HG02840 (cell line): ENCODE data around the gene ALOX5.

Experiments used
- ATAC-seq: cut with Tn5 transposase; IDR thresholded peaks from one replicate; pipeline ENCODE4 v1.9.1; 2021; ENCODE audit warnings: mild to moderate bottlenecking, moderate library complexity, moderate number of reproducible peaks; ENCODE audit not compliant: unreplicated experiment, low FRiP score

The ALOX5 gene

DNA sequence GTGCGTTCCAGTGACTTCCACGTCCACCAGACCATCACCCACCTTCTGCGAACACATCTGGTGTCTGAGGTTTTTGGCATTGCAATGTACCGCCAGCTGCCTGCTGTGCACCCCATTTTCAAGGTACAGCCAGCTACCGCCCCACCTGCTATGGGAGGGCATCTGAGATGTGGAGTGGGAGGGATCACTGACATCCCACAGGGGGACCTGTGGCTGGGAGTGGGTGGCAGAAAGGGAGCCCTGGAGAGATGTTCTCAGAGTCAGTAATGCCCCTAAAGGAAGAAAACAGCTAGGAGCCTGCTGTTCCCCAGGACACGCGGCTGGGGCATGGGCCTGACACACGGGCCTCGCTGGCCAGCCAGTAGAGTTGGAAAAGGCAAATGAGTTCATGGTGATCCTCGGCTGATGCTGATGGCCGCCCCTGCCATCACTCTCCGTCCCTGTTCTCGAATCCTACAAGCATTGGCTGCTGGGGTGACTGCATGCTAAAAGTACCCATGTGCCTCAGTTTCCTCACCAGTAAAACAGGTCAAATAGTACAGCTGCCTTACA, 66.6 kb downstream of the ALOX5 start:
- ATAC-seq = no peak

DNA sequence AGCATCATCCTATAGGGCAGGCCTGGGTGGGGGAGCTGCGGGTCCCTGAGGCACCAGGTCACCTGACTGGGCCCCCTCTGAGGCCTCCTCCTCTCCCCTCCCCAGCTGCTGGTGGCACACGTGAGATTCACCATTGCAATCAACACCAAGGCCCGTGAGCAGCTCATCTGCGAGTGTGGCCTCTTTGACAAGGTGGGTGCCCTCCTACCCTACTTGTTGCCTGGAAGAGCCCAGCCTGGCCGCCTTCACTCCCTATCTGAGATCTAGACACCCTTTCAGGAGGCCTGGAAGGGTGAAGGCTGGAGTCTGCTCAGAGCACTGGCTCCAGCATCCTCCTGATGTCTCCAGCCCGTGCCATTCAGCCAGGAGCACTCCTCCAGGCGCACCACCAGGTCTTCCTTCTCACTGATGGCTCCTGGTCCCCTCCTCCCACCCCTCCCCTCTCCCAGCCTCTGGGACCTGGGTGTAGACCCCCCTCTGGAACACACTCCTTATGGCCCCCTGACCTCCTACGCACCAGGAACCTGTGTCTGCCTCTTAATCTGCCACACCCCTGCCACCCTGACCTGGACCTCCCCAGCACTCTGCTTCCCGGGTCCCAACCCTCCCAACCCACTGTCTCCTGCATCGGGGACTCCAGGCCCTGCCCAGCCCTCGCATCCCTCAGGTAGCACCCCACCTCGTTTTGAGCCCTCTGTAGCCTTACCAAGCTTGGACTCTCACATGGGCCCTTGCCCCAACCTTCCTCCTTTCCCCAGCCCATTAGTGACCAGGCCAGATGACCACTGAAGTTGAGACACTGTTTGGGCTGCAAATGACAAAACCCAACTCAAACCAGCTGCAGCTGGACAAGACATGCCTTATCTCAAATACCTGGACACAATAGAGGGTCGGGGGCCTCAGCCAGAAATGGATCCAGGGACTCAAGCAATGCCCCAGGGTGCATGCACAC, 67.5 kb downstream of the ALOX5 start:
- ATAC-seq = no peak

DNA sequence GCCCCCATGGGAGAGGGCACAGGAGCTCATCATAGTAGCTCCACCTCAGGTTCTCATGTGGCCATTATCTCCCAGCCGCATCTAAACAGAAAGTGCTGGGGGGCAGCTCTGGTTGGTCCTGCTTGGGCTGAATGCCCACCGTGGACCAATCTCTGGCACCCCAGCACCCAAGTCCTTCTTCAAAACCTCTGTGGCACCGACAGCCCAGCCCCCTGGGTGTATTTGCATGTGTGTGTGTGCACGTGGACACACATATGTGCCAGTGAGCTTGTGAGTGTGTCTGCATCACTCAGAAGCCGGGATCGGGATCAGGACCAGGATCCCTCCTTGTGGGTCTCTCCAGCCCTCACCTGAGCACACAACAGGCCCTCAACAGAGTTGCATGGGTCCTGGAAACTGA, 68.2 kb downstream of the ALOX5 start:
- ATAC-seq = no peak

DNA sequence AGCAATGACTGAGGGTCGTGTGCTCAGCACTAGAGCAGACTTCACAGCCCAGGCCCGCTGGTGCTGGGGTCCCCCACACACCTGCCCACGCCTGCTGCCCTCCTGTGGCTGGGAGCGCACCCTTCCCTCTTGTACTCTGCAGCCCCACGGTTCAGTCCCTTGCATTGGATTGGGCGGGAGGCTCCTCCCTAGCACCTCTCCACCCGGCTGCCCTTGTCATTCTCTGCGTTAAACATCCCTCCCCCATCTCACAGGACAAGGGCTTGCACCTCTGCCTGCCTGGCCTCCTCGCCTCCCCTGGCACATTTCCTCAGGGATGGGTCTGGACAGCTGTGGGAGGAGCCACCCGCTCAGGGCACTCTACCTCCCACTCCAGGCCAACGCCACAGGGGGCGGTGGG, 68.6 kb downstream of the ALOX5 start:
- ATAC-seq = no peak

- ATAC-seq = no peak
Observed at GRCh38 chr10:45443101-45444009, 69.3 kb downstream of the ALOX5 start.

- no peak for ATAC-seq
Observed at GRCh38 chr10:45444022-45444421, 70.0 kb downstream of the ALOX5 start.

DNA sequence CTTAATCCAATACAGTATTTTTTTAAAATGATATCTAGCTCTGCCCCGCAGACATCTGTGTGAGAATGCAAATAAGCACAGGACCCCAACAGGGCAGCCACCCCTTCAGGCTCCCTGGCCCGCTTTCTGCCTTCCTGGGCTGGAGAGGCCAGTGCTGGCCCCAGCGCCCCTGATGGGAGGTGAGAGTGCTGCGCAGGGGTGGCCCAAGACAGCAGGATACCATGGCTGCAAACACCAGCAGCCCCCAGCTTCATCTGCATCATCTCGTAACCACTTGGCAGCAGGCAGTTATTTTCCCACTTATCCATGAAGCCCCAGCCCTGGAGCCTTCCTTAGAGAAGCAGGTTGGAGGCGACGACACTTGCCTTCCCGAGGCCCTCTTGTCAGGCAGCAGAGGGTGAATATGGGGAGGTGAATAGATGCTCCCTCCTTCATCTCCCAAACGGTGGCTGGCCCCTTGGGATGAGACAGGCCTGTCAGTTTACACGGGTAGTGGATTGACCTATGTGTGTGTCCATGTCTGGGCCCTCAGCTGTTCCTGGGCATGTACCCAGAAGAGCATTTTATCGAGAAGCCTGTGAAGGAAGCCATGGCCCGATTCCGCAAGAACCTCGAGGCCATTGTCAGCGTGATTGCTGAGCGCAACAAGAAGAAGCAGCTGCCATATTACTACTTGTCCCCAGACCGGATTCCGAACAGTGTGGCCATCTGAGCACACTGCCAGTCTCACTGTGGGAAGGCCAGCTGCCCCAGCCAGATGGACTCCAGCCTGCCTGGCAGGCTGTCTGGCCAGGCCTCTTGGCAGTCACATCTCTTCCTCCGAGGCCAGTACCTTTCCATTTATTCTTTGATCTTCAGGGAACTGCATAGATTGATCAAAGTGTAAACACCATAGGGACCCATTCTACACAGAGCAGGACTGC, 71.2 kb downstream of the ALOX5 start:
- no peak for ATAC-seq

DNA sequence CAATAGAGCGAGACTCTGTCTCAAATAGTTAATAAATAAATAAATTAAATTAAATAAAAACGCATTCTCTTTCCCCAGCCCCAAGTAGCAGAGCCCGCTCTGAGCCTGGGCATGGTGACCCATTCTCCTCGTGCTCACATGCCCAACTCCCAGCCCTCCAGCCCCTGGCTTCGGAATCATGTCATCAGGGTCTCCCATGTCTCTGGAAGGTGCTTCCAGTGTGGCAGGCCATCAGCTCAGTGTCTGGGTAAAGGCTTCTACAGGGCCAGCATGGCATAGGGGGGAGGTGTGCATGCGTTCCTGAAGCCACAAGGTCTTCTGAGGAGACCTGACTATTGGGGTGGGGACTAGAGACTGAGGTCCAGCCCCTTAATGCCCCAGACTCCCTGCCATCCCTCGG, 72.8 kb downstream of the ALOX5 start:
- no peak for ATAC-seq

DNA sequence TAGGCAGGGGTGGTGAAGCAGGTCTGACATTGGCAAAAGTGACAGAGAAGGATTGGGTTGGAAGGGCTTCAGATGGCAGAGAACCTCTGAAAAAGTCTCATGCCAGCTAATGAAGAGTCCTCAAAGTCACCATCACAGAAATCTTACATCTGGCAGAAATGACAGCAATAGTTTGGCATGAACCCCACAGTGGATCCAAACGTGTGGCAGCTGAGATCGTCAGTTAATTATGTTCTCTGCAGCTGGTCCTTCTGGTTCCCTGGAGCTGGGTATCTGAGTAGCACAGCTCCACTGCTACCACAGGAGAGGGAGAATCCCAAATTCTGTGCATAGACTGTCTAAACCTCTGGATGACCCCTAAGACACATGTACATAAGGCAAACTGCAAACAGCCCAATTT, 73.4 kb downstream of the ALOX5 start:
- no peak for ATAC-seq

DNA sequence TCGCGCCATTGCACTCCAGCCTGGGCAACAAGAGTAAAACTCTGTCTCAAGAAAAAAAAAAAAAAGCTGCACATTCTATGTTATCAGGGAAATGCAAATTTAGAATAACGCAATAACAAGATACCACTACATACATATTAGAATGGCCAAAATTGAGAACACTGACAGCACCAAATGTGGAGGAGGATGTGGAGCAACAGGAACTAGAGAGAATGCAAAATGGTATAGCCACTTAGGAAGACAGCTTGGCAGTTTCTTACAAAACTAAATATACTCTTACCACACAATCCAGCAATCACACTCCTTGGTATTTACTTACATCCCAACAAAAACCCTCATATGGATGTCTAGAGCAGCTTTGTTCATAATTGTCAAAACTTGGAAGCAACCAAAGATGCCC, 76.8 kb downstream of the ALOX5 start:
- no peak for ATAC-seq

- ATAC-seq = no peak
Observed at GRCh38 chr10:45451407-45451806, 77.4 kb downstream of the ALOX5 start.

- no peak for ATAC-seq
Observed at GRCh38 chr10:45452268-45452667, 78.3 kb downstream of the ALOX5 start.

DNA sequence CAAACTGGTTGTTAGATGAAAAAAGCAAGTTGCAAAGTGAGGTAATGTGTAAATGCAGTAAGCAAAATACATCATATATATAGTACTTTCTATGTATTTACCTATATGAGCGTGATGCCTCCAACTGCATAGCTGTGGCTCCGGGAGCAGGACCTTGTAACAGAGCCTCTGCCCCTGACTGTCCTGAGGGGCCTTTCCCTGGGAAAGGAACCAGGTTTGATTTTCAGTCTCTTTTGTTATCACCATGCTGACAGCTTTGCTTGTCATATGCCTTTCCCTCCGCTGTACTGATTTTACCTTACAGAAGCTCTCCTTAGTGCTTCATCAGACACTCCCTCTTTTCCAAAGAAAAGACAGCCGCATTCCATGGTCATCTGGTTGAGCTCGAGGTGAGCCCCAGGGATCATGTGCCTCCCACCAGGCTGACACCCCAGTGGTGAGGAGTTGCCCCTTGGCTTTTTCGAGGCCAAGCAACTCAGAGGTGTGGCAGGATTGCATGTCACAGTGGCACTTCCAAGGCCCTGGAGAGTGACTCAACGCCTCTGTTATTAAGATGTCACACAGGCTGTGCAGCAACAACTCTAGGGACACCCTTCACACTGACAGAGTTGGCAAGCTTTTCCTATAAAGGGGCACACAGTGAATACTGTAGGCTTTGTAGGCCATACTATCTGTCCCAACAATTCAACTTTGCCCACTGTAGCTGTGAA, 78.9 kb downstream of the ALOX5 start:
- ATAC-seq = no peak

DNA sequence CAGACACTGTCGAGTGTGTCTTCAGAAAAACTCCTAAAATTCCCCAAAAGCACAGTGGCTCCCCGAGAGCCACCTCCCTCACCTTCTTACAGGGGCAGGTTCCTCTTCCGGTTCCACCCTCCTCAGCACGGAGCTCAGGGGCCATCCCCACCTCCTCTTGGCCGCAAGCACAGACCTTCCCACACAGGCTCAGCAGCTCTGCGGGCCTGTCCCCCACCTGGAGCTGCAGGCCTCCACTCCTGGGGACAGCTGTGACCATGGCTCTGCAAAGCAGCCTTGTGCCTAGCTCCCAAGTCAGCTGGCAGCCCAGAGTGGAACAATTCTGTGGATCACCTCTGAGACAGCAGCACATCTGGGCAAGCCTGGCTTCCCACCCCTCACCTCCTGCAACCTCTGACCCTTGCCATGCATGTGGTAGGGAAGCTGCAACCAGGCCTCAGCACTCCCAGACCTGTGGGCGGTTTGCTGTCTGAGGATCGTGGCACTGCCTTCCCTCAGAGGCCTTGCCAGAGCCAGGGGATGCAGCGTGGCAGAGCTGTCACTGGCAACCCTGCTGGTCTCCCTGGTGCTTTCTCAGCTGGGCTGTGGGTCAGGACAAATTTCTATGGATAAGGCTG, 79.7 kb downstream of the ALOX5 start:
- no peak for ATAC-seq

DNA sequence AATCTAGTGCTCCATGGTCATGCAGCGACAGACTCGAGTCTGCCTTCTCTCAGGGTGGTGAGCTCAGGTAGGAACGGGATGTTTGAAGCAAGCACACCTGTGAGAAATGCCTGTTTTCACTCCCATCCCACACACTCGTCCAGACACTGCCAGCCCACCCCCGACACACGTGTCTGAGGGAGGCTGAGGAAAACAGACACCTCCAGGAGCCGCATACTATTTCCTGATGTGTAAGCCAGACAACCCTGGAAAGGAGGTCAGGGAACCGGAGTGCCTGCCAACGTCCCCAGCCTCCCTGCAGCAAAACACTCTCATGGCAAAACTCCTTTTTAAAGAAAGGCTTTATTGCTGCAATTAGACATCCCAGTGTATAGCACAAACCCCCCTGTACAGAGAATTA, 80.2 kb downstream of the ALOX5 start:
- ATAC-seq = no peak

DNA sequence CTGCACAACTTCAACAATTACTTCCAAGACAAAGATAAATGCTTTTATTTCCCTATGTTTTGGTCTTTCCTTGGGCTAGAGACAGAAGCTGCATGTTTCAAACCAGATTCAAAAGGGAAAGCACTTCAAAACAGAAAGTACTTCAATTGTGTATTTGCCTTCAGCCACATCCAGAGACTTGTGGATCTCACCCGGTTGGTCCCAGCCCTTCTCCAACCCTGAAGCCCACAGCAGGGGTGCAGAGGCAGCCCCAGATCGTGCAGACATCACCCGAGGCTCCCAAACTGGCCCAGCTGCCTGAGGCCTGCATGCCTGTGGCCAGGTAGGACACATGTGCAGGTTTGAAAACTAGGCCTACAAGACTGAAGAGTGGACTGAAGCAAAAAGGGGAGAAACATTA, 80.8 kb downstream of the ALOX5 start:
- no peak for ATAC-seq

- ATAC-seq = no peak
Observed at GRCh38 chr10:45456233-45456632, 82.2 kb downstream of the ALOX5 start.

GRCh38 chr10:45456822-45457221, 82.8 kb downstream of the ALOX5 start:
- no peak for ATAC-seq

DNA sequence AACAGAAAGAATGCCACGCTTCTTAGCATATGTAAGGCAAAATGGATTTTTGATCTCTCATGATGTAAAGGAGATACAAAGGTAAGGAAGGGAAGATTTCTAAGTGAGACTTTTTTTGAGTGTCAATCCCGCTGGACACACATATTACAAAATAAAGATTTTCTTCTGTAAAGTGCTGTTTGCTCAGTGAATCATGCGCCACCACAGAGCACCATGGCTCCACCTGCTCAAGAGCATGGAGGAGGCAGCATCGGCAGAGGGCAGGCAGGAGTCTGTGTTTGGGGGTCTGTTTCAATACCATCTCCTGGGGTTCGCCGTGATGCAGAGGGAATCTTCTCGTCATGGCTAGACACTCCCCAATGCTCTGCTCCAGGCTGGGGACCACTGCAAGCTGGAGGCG, 83.5 kb downstream of the ALOX5 start:
- no peak for ATAC-seq
